ENCODE results near the gene PHLPP1. TPM values are rescaled to one million over a fixed set of nuclear protein-coding genes. Genes with fewer than 3 reads are reported as not detected.

The PHLPP1 gene
- total RNA-seq, 2 experiments from 2014 or later = 9.0 to 12.4 TPM

DNA sequence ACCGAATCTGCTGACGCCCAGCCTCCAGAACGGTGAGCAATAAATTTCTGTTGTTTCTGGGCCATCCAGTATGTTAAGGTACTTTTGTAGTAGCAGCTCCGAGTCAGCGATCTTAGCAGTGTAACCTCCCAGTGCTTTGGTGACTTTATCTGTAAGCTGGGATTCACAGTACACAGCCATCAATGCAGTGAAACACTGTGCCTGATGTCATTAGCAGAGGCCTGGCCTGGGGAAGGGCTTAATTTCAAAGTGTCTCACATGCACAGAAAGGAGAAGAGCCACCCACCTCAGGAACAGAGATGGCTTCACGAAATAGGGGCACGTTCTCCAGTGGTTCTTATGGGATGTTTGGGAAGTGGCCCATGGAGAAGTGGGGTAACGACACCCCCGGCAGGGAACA, 281.2 kb downstream of the PHLPP1 start:
- no peak overlapping the region for H2AFZ ChIP-seq (ENCODE audit: low read length)
- no TSS peak for BruUV-seq (replicated peaks)
- ChIA-PET POLR2A (no interaction called here), CTCF (ENCODE audit: unreplicated experiment) (no interaction called here)
- H3K4me1 ChIP-seq (ENCODE audit: insufficient read depth, low read length, poor library complexity, severe bottlenecking) = no peaks in the 10 kb centered on the region
- H3K79me2 ChIP-seq (ENCODE audit: insufficient read depth, low read depth, low read length) = no peaks in the 10 kb centered on the region
- H3K27ac ChIP-seq (ENCODE audit: low read depth, low read length, poor library complexity, severe bottlenecking) = no peak overlapping the region
- H3K4me3 ChIP-seq (ENCODE audit: low read depth, low read length, poor library complexity, severe bottlenecking) = no peak overlapping the region
- H3K4me2 ChIP-seq (ENCODE audit: low read length) = no peak overlapping the region
- TF ChIP-seq, protein P1, sequence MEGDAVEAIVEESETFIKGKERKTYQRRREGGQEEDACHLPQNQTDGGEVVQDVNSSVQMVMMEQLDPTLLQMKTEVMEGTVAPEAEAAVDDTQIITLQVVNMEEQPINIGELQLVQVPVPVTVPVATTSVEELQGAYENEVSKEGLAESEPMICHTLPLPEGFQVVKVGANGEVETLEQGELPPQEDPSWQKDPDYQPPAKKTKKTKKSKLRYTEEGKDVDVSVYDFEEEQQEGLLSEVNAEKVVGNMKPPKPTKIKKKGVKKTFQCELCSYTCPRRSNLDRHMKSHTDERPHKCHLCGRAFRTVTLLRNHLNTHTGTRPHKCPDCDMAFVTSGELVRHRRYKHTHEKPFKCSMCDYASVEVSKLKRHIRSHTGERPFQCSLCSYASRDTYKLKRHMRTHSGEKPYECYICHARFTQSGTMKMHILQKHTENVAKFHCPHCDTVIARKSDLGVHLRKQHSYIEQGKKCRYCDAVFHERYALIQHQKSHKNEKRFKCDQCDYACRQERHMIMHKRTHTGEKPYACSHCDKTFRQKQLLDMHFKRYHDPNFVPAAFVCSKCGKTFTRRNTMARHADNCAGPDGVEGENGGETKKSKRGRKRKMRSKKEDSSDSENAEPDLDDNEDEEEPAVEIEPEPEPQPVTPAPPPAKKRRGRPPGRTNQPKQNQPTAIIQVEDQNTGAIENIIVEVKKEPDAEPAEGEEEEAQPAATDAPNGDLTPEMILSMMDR (conservative IDR thresholded peaks at IDR 0.05; ENCODE audit: low read length) = no peak
- TF ChIP-seq EZH2phosphoT487 (IDR thresholded peaks at IDR 0.05; ENCODE audit: borderline replicate concordance, low read depth, low read length) = no peak
- no peaks in the 10 kb centered on the region for H3K9me3 ChIP-seq (ENCODE audit: low read length)
- H4K20me1 ChIP-seq (ENCODE audit: insufficient read depth, low read length) = no peaks in the 10 kb centered on the region
- no peaks in the 10 kb centered on the region for H3K9me2 ChIP-seq (ENCODE audit: insufficient read depth, low read length)
- no peaks in the 10 kb centered on the region for H3K36me3 ChIP-seq (ENCODE audit: insufficient read depth, low read length)
- no peak for DNase-seq (ENCODE audit: low spot score)
- intact Hi-C loops (cut with micrococcal nuclease; ENCODE audit: unreplicated experiment) = no loop called here

DNA sequence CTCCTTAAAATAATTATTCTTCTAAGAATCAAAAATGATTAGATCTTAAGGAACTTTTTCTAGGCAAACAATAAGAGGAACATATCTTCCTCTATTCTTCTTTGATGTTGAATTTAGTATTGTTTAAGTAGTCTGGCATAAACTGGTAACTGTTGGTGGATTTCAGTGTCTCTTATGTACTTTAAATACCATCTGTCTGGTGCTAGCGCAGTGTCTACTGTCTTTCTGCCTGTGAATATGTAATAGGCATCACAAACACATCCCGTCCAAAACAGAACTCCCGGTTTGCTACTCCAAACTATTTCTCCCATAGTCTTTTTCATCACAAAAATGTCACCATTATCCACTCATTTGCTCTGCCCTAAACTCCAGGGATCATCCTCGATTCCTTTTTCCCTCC, 281.7 kb downstream of the PHLPP1 start:
- H3K9me2 ChIP-seq (ENCODE audit: insufficient read depth, low read length) = no peaks in the 10 kb centered on the region
- no peaks in the 10 kb centered on the region for H3K4me1 ChIP-seq (ENCODE audit: insufficient read depth, low read length, poor library complexity, severe bottlenecking)
- no peak overlapping the region for H3K4me3 ChIP-seq (ENCODE audit: low read depth, low read length, poor library complexity, severe bottlenecking)
- no peaks in the 10 kb centered on the region for H3K79me2 ChIP-seq (ENCODE audit: insufficient read depth, low read depth, low read length)
- CTCF ChIA-PET (ENCODE audit: unreplicated experiment) = no interaction called here
- H4K20me1 ChIP-seq (ENCODE audit: insufficient read depth, low read length) = no peaks in the 10 kb centered on the region
- no peak for DNase-seq (ENCODE audit: low spot score)
- no peak overlapping the region for H3K27ac ChIP-seq (ENCODE audit: low read depth, low read length, poor library complexity, severe bottlenecking)
- H3K4me2 ChIP-seq (ENCODE audit: low read length) = no peak overlapping the region
- TF ChIP-seq, protein P1 (conservative IDR thresholded peaks at IDR 0.05; ENCODE audit: low read length) = no peak
- no peak for TF ChIP-seq EZH2phosphoT487 (IDR thresholded peaks at IDR 0.05; ENCODE audit: borderline replicate concordance, low read depth, low read length)
- intact Hi-C loops (cut with micrococcal nuclease; ENCODE audit: unreplicated experiment) = no loop called here
- H2AFZ ChIP-seq (ENCODE audit: low read length) = no peak overlapping the region
- no TSS peak for BruUV-seq (replicated peaks)
- H3K36me3 ChIP-seq (ENCODE audit: insufficient read depth, low read length) = no peaks in the 10 kb centered on the region
- POLR2A ChIA-PET = no interaction called here
- no peaks in the 10 kb centered on the region for H3K9me3 ChIP-seq (ENCODE audit: low read length)

DNA sequence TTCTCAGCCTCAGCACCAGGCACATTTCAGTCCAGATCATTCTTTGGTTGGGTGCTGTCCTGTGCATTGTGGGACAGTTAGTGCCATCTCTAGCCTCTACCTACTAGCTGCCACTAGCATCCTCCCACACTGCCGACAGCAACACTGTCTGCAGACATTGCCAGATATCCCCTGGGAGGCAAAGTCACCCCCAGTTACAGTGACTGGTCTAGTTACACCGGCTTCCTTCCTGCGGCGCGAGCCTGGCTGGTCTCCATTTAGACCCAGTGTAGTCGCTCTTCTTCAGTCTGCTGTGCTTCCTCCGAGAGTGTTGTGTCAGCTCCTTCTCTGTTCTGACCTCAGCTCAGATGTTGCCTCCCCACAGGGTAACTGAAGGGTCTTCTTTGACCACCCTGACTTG, 283.1 kb downstream of the PHLPP1 start:
- no peak for TF ChIP-seq EZH2phosphoT487 (IDR thresholded peaks at IDR 0.05; ENCODE audit: borderline replicate concordance, low read depth, low read length)
- TF ChIP-seq, protein P1 (conservative IDR thresholded peaks at IDR 0.05; ENCODE audit: low read length) = no peak
- no peak overlapping the region for H3K4me2 ChIP-seq (ENCODE audit: low read length)
- H3K4me3 ChIP-seq (ENCODE audit: low read depth, low read length, poor library complexity, severe bottlenecking) = no peak overlapping the region
- no peaks in the 10 kb centered on the region for H3K36me3 ChIP-seq (ENCODE audit: insufficient read depth, low read length)
- no TSS peak for BruUV-seq (replicated peaks)
- no peaks in the 10 kb centered on the region for H3K4me1 ChIP-seq (ENCODE audit: insufficient read depth, low read length, poor library complexity, severe bottlenecking)
- H3K27ac ChIP-seq (ENCODE audit: low read depth, low read length, poor library complexity, severe bottlenecking) = no peak overlapping the region
- DNase-seq (ENCODE audit: low spot score) = no peak
- POLR2A ChIA-PET = no interaction called here
- no peaks in the 10 kb centered on the region for H3K79me2 ChIP-seq (ENCODE audit: insufficient read depth, low read depth, low read length)
- intact Hi-C loops (cut with micrococcal nuclease; ENCODE audit: unreplicated experiment) = no loop called here
- H2AFZ ChIP-seq (ENCODE audit: low read length) = no peak overlapping the region
- no peaks in the 10 kb centered on the region for H3K9me2 ChIP-seq (ENCODE audit: insufficient read depth, low read length)
- H4K20me1 ChIP-seq (ENCODE audit: insufficient read depth, low read length) = no peaks in the 10 kb centered on the region
- no peaks in the 10 kb centered on the region for H3K9me3 ChIP-seq (ENCODE audit: low read length)
- CTCF ChIA-PET (ENCODE audit: unreplicated experiment) = no interaction called here

All from OCI-LY7 (cell line).